Common myeloid progenitor, CD34-positive (primary cell): ENCODE measurements around the gene NUDT4.
"Not testable (repeated sequence)": the region's sequence is repeated elsewhere in the genome, so short reads cannot be mapped to it uniquely, and the experiment has no call there.

Experiments used
- CTCF ChIA-PET: fragments of 350-600 bp; sonication (Branson Sonifier 250); formaldehyde crosslinking; loops from one replicate; lab custom pipeline; 2021; ENCODE audit warnings: antibody characterized with exemption; lab: Charles Lee
- POLR2A ChIA-PET: fragments of 350-600 bp; sonication (Branson Sonifier 250); formaldehyde crosslinking; loops from one replicate; lab custom pipeline; 2021; ENCODE audit warnings: antibody characterized with exemption; lab: Charles Lee
- DNase-seq, 3 donors: peaks; one replicate each; pipeline versions ENCODE4 v3.0.0 to v3.0.0-alpha.2; 2013
- H3K27ac ChIP-seq, 2 experiments: 1 replicate in 1 of 2; 2 replicates in 1 of 2; pipeline ENCODE4 v1.7.0; 2013; ENCODE audit warnings: inconsistent platforms in 2 of 2, low read length in 2 of 2, mild to moderate bottlenecking in 2 of 2, low read depth in 1 of 2, moderate library complexity in 1 of 2; ENCODE audit not compliant: severe bottlenecking in 2 of 2, insufficient read depth in 1 of 2, poor library complexity in 1 of 2
- H3K27me3 ChIP-seq, 5 experiments: replicated peaks in 2 of 5; 1 replicate in 3 of 5; 2 replicates in 2 of 5; pipeline versions ENCODE4 v1.6.1 to v1.7.0; 2013; ENCODE audit warnings: low read length in 4 of 5, mild to moderate bottlenecking in 2 of 5, moderate library complexity in 2 of 5, inconsistent platforms in 1 of 5; ENCODE audit not compliant: insufficient read depth in 5 of 5, control insufficient read depth in 4 of 5
- H3K36me3 ChIP-seq, 4 experiments: 1 replicate in 2 of 4; 2 replicates in 2 of 4; pipeline versions ENCODE4 v1.6.1 to v1.7.0; 2013; ENCODE audit warnings: low read length in 3 of 4, control low read depth in 1 of 4, mild to moderate bottlenecking in 1 of 4; ENCODE audit not compliant: control insufficient read depth in 4 of 4, insufficient read depth in 4 of 4
- H3K4me1 ChIP-seq, 4 experiments: 1 replicate in 3 of 4; 2 replicates in 1 of 4; pipeline versions ENCODE4 v1.6.1 to v1.7.1; 2013; ENCODE audit warnings: low read length in 3 of 4, mild to moderate bottlenecking in 3 of 4, control low read depth in 1 of 4, inconsistent platforms in 1 of 4, moderate library complexity in 1 of 4; ENCODE audit not compliant: control insufficient read depth in 4 of 4, insufficient read depth in 4 of 4; ENCODE audit errors: control extremely low read depth in 1 of 4
- H3K4me3 ChIP-seq, 7 experiments: 1 replicate in 4 of 7; 2 replicates in 3 of 7; pipeline versions ENCODE4 v1.5.1 to v1.7.0; 2013; ENCODE audit warnings: mild to moderate bottlenecking in 7 of 7, low read length in 6 of 7, moderate library complexity in 6 of 7, inconsistent platforms in 2 of 7, low read depth in 2 of 7, control low read depth in 1 of 7; ENCODE audit not compliant: insufficient read depth in 4 of 7, control insufficient read depth in 1 of 7; ENCODE audit errors: extremely low read depth in 1 of 7
- H3K9me3 ChIP-seq, 5 experiments: 1 replicate in 4 of 5; 2 replicates in 1 of 5; pipeline versions ENCODE4 v1.6.1 to v1.7.1; 2013; ENCODE audit warnings: low read length in 4 of 5, mild to moderate bottlenecking in 2 of 5, inconsistent platforms in 1 of 5, low read depth in 1 of 5, moderate library complexity in 1 of 5; ENCODE audit not compliant: control insufficient read depth in 4 of 5, insufficient read depth in 2 of 5; ENCODE audit errors: control extremely low read depth in 1 of 5
- WGBS: methylation state at CpG from one replicate; pipeline ENCODE4 v1.1.5; 2013; ENCODE audit not compliant: insufficient coverage; 5-methylcytosine and 5-hydroxymethylcytosine counted together

The NUDT4 gene

DNA sequence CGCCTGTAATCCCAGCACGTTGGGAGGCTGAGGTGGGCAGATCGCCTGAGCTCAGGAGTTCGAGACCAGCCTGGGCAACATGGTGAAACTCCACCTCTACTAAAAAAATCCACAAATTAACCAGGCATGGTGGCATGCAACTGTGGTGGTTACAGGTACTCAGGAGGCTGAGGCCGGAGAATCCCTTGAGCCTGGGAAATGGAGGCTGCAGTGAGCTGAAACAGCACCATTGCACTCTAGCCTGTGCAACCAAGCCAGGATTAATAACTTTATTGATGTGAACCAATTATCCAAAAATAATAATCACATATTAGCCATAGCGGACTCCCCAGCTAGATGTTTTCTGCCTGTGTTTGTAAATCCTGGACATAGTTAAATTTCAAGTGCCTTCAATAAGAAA lies 1.8 kb upstream of the NUDT4 start:
- ChIA-PET POLR2A (no interaction called here), CTCF (interaction anchor here (1.0 to 1.1 kb wide), 2 partner anchors 22 to 131 kb away, joined by 3 read pairs; no protein-coding TSS in a partner anchor)
- H3K36me3 ChIP-seq = no peaks in the 10 kb centered on the region
- H3K4me3 ChIP-seq = peak overlapping the region in 1 of 7 experiments; percentile 82
- no peak for DNase-seq
- H3K27me3 ChIP-seq = peaks cover 0 to 2% (median 0%) of the 10 kb centered on the region in 5 experiments
- H3K4me1 ChIP-seq = peaks cover 19 to 46% (median 29%) of the 10 kb centered on the region in 4 experiments
- H3K27ac ChIP-seq = peak overlapping the region in 1 of 2 experiments; percentile 74
- 88% methylated on average over 1 of the region's 6 CpGs for WGBS
- H3K9me3 ChIP-seq = no peaks in the 10 kb centered on the region

DNA sequence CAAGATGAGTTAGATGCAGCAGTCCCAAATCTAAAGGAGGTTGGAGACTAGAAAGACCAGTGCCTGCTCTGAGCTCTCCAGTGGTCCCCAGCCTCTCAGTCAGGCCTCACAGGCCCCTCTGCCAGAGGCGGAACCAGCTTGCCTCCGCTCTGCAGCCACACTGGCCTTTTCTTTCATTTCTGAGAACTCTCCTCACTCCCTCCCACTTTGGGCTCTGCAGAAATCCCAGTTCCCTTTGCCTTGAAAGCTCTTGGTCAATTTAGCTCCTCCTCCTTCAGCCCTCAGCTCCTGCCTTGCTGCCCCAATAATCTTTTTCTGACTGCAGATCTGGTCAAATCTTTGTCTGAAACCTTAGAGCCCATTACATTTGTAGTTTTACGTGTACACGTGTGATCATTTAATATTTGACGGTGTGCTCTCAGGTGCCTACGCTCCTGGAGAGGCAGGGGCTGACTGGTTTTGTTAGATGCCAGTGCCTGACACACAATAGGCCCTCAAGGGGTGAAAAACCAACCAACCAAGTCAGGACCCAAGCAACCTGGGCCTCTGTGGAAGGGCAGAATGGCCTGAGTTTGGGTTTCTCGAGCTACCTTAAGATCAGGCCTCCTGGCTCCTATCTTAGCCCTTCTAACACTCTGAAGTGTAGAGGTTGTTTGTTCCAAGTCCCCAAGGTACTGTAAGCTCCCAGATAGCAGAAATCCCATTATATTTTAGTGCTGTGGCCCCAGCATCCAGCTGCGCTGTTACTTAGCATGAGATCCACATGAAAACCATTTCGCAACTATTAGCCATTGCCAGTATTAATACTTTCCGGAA lies 1.1 kb upstream of the NUDT4 start:
- H3K9me3 ChIP-seq = no peaks in the 10 kb centered on the region
- ChIA-PET CTCF (interaction anchor here (1.0 to 1.1 kb wide), 2 partner anchors 21 to 132 kb away, joined by 3 read pairs; no protein-coding TSS in a partner anchor), POLR2A (no interaction called here)
- peaks cover 25 to 52% (median 35%) of the 10 kb centered on the region in 4 experiments for H3K4me1 ChIP-seq
- DNase-seq = no peak
- H3K27ac ChIP-seq = peak overlapping the region in 1 of 2 experiments; percentile 74
- 78% methylated on average over 5 of the region's 10 CpGs for WGBS
- H3K27me3 ChIP-seq = peaks cover 0 to 2% (median 0%) of the 10 kb centered on the region in 5 experiments
- no peaks in the 10 kb centered on the region for H3K36me3 ChIP-seq
- H3K4me3 ChIP-seq = peak overlapping the region in 4 of 7 experiments; percentile 46 to 85 (median 76)

DNA sequence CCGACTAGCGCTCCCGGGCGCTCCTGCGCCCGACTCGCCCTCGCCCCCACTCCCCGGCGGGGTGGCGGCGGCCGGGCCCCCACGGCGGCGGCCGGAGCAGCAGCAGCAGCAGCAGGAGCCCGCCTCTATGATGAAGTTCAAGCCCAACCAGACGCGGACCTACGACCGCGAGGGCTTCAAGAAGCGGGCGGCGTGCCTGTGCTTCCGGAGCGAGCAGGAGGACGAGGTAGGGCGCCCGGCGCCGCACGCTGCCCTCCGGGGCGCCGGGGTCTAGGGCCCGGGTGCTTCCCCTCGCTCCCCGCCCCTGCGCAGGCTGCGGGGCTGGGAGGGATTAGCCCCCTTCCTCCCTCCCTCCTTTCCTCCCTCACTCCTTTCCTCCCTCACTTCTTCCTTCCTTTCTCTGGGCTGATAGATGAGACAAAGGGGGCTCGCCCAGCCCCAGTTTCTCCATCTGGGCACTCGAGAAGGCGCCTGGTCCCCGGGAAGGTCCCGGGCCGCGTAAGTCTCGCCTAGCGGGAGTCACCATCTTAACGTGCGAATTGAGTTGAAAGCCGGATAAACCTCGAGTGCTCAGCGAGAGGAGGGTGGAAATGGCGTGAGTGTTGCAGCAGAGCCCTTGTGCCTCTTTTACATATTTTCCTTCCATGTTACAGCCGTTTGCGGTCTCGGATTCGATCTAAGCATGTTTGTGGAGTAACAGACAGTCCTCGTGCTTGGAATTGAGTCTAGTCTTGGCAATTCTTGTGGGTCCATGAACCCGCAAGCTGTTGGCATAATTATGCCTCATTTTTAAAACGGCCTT lies 672 bp downstream of the NUDT4 start:
- DNase-seq = peak; percentile 66 to 84 (median 80)
- H3K4me3 ChIP-seq = peak overlapping the region; percentile 77 to 98 (median 91)
- H3K9me3 ChIP-seq, H3K27me3 ChIP-seq, POLR2A ChIA-PET, H3K36me3 ChIP-seq, CTCF ChIA-PET: not testable (repeated sequence)
- 0% methylated on average over 17 of the region's 64 CpGs for WGBS
- peaks cover 25 to 51% (median 33%) of the 10 kb centered on the region in 4 experiments for H3K4me1 ChIP-seq
- H3K27ac ChIP-seq = peak overlapping the region; percentile 78 to 91

GRCh38 chr12:93378998-93379325 lies 1.2 kb downstream of the NUDT4 start:
- H3K36me3 ChIP-seq = no peaks in the 10 kb centered on the region
- peak overlapping the region; percentile 78 to 91 for H3K27ac ChIP-seq
- POLR2A ChIA-PET = no interaction called here
- CTCF ChIA-PET = no interaction called here
- peak overlapping the region; percentile 77 to 98 (median 91) for H3K4me3 ChIP-seq
- 0% methylated on average over 1 of the region's 4 CpGs for WGBS
- H3K27me3 ChIP-seq = no peaks in the 10 kb centered on the region
- H3K4me1 ChIP-seq = peaks cover 25 to 49% (median 32%) of the 10 kb centered on the region in 4 experiments
- no peak for DNase-seq
- no peaks in the 10 kb centered on the region for H3K9me3 ChIP-seq

GRCh38 chr12:93379326-93379980 lies 1.7 kb downstream of the NUDT4 start:
- Histone ChIP-seq H3K4me3 (peak overlapping the region in 6 of 7 experiments; percentile 77 to 98 (median 92)), H3K27ac (peak overlapping the region; percentile 78 to 91), H3K36me3 (no peaks in the 10 kb centered on the region), H3K9me3 (no peaks in the 10 kb centered on the region), H3K4me1 (peaks cover 25 to 46% (median 32%) of the 10 kb centered on the region in 4 experiments), H3K27me3 (no peaks in the 10 kb centered on the region)
- CTCF ChIA-PET = interaction anchor here (1.3 to 6.3 kb wide), 8 partner anchors 10 to 449 kb away, joined by 3 to 38 read pairs (median 5); no protein-coding TSS in a partner anchor
- DNase-seq = no peak
- POLR2A ChIA-PET = no interaction called here
- 10% methylated on average over 3 of the region's 8 CpGs for WGBS

- Histone ChIP-seq H3K4me1 (peaks cover 25 to 46% (median 32%) of the 10 kb centered on the region in 4 experiments), H3K27me3 (no peaks in the 10 kb centered on the region), H3K9me3 (no peaks in the 10 kb centered on the region), H3K4me3 (peak overlapping the region in 6 of 7 experiments; percentile 77 to 98 (median 92)), H3K36me3 (peaks cover 0 to under 1% (median 0%) of the 10 kb centered on the region in 4 experiments), H3K27ac (peak overlapping the region in 1 of 2 experiments; percentile 91)
- ChIA-PET CTCF (interaction anchor here (0.8 to 6.3 kb wide), 17 partner anchors 8 to 594 kb away, joined by 3 to 38 read pairs (median 4); no protein-coding TSS in a partner anchor), POLR2A (interaction anchor here (0.5 kb wide), 1 partner anchor 20 kb away, joined by 3 read pairs; no protein-coding TSS in a partner anchor)
- no peak for DNase-seq
Measured at GRCh38 chr12:93379981-93380361, 2.2 kb downstream of the NUDT4 start.
